HG03064 (cell line): ENCODE measurements around the gene YARS1.

Experiments used
- ATAC-seq: cut with Tn5 transposase; IDR thresholded peaks from one replicate; pipeline ENCODE4 v1.9.1; 2021; ENCODE audit warnings: low read depth; ENCODE audit not compliant: unreplicated experiment

The YARS1 gene

DNA sequence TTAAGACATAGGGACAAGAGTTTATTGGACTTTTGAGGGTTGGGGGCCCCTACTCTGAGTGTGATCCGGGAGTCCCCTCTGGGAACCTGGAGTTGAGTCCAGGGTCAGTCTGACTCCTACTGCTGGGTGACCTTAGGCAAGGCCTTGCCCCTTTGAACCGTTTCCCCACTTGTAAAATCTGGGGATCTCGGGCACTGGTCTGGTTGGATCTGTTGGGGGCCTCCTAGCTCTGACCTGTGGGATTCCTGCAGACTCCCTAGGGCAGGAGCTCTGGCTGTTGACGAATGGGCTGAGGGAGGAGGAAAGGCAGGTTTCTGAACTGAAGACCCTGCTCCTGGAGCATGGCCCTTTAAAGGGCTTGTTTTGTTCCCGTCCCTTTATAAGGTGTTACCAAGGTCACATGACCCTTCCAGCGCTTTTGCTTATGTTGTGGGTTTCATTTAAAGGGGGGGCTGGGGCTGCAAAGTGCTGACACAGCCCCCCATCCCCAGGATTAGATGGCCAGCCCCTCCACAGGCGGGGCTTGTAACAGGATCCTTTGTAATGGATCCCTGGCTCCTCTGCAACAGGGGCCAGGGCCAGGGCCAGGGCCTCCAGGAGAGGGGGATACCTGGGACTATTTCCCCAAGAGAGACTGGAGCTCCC, 50.7 kb downstream of the YARS1 start:
- ATAC-seq: no peak

DNA sequence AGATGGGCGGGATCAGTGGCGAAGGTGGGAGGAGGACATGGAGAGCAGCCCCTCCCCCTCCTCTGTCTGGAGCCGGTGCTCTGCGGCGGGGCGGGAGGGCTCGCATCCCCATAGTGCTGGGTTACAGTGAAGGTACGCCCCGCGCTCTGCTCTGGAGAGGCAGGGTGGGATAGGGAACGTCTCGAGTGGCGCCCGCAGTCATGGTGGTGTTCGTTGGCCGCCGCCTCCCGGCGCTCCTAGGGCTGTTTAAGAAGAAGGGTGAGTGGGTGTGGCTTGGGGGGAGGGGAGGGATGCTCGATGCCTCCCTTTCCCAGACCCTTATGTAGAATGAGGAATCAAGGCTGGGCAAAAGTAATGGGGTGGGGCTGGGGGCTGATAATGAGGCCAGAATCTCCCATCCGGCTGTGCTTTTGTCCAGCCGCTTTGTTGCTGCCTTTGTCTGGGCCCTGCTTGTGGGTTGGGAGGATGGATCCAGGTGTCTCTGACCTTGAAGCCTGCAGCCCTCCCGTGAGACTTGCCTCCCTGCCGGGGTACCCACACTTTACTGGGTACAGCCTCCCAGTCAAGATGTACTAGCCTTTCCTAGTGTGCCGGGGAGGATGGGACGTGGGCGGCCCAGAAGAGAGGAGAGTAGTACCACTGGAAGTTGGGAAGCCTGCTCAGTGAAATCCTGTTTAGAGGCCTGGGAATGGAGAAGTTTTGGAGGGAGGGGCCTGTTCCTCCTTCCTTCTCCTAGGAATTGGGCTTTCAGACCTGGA, 51.4 kb downstream of the YARS1 start:
- ATAC-seq: no peak

DNA sequence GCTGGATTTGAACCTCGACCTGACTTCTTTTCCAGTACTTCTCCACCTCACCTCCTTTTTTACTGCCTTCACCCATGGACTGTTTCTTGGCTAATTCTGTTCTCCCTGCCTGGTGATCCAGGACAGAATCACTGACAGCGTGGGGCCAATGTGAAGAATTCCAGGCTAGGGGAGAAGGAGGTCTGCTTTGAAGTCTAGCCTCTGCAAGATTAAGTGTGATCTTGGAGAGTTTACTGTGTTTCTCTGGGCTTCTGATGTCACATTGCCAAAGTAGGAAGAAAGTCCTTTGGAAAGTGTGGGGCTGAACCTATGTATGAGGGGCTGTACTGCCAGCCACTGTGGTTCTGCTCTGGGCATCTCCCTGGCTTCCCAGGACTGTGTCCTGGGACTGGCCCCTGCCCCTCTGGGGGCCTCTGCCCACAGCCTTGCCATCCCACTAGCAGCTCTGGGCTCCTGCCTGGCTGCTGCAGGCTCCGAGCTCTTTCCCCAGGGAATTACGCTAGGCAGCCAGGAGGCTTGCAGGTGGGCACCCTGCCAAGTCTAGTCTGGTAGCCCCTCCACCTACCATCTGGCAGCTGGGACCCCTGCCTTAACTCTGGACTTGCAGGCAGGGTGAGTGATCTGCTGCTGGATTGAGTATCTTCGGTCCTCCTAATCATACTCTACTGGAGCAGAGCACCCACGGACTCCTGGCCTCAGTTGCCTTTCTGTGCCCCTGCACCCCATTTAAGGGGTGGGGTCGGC, 52.2 kb downstream of the YARS1 start:
- ATAC-seq: no peak

DNA sequence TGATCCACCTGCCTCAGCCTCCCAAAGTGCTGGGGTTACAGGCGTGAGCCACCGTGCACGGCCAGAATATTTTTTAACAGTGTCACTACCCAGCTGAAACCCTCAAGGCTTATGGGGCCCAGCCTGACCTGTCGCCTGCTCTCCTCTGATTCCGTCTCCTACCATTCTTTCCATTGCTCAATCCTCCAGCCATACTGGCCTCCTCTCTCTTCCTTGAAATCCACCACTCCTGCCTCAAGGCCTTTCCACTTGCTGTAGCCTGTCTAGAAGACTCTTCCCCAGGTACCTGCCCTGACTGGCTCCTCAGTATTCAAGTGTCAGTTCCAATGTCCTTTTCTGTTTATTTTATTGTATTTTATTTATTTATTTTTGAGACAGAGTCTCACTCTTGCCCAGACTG, 53.9 kb downstream of the YARS1 start:
- ATAC-seq: no peak

DNA sequence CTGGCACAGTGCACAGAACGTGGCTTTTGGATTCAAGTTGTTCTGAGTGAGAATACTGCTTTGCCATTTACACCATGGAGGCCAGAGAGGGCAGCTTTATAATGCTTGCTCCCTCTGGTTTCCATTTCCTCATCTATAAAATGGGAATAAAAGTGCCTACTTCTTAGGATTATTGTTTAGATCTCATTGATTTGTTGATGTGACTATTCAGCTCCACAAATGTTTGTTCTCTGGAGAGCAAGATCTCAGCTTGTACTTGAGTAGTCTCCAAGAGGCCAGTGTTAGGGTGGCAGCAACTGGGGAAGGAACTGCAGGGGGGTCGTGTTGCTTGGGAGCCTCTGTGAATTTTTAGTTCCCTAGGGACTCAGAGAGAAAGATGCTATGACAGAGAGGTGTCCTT, 55.2 kb downstream of the YARS1 start:
- no peak for ATAC-seq

DNA sequence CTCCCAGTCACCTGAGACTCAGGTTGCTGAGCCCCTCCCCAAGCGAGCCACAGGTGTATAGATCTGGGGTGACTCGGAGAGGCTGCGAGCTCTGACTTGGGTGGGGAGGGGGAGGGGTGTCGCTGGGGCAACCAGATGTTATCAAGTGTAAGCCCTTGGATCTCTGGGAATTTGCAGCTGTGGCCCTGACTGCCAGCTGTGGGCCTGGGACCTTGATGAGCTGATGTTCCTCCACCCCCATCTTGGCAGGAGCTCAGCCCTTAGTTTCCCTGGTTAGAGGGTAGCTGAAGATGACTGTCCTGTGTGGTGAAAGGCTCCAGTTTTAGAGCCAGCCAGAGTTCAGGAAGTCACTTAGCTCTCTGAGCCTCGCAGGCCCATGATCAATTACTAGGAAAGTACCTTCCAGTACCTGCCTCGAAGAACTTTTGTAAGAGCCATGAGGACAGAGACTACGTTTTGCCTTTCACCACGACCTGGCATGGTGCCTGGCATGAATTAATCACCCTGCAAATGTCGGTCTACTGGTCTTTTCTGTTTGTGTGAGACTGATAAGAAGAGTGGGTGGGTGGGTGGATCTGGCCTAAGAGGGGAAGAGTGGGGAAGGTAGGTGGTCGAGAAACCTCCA, 55.8 kb downstream of the YARS1 start:
- ATAC-seq: no peak

DNA sequence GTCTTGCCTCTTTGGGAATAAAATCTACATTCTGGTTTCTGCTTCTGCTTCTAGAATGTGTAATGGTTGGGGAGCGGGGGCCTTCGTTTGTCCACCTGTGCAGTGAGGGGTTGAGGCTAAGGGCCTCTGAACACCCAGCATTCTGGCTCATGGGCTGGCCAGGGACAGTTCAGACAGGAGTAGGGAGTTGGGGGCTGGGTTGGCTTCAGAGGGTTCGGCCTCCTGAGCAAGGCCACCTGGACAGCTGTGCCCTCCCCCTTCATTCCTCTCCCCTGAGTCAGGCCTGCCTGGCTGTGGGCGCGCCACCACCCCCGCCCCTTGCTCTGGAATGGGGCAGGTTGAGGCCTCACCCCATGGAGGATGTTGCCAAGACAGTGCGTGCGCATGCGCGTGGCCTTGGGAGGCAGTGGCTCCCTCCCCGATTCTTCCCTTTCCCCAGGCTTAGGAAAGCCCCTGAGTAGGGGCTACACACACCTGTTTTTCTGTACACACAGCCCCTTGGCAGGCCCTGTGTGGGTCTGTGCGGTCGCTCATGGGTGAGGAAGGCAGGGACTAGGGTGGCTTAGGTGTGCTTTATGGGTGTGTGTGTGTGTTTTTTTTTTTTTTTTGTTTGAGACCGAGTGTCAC, 57.0 kb downstream of the YARS1 start:
- ATAC-seq: no peak

DNA sequence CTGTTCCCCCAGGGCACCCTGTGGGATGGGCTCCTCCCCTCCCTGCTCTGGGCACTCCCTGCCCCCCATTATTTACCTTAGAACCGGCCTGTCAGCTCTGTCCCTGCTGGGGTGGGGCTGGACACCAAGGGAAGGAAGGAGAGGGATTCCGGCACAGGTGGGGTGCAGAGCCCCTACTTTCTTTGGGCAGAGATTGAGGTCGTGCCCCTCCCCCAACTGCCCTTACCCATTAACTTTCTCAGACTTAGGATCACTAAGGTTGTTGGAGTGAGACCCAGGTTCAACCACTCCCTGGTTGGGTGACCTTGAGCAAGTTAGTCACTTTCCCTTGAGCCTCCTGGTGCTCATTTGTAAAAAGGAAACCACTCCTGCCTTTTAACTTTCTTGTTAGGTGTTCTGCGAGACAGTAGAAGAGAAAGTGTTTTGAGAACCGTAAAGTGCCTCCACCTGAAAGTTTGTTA, 57.6 kb downstream of the YARS1 start:
- ATAC-seq: no peak

DNA sequence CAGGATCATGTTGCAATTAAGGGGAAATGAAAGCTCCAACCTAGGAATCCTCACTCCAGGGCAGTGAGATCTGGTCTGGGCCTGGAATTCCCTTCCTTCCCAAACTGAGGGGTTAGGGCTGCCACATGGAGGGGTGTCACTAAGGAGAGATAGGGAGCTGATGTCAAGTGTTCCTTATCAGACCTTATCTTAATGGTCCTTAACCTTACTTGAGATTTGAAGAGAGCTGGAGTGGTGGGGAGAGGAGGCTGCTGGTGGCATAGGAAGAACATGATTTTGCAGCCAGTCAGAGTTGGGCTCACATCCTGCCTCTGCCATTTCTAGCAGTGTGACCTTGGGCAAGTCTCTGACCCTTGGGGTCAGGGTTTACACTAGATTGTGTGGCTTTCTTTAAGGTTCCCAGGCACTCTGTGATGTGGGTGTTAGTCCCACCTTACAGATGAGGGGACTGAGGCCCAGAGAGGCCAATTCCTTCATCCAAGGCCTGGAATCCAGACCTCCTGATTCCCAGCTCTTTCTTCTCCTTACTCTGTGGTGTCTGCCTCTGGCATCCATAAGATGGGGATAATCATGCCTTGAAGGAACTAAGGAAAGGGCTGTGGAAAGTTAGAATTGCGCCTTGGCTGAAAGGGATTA, 58.2 kb downstream of the YARS1 start:
- no peak for ATAC-seq

DNA sequence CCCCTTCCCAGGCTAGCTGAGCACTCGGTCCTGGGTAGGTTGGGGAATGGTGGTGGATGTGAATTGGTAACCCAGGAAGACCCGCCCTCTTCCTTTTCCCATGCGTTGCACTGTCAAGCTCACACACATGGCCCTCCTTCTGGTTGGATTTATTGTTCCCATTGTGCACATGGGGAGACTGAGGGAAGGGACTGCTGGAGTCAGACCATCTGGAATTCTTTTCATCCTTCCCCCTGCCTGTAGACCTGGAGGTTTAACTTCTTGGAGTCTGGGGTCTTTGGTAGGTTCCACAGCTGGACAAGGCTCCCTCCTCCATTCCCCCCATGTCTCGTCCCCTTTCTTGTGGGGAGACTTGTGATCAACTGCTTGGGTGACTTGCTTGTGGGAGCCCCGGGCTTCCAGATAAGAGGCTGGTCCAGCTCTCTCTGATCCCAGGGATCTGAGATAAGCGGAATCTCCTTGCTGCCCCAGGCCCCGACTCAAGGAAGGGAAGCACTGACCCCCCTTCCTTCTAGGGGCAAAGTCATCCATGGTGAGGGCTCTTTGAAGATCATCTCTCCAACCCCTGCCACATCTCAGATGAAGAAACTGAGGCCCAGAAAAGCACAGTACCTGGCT, 58.9 kb downstream of the YARS1 start:
- ATAC-seq: no peak

DNA sequence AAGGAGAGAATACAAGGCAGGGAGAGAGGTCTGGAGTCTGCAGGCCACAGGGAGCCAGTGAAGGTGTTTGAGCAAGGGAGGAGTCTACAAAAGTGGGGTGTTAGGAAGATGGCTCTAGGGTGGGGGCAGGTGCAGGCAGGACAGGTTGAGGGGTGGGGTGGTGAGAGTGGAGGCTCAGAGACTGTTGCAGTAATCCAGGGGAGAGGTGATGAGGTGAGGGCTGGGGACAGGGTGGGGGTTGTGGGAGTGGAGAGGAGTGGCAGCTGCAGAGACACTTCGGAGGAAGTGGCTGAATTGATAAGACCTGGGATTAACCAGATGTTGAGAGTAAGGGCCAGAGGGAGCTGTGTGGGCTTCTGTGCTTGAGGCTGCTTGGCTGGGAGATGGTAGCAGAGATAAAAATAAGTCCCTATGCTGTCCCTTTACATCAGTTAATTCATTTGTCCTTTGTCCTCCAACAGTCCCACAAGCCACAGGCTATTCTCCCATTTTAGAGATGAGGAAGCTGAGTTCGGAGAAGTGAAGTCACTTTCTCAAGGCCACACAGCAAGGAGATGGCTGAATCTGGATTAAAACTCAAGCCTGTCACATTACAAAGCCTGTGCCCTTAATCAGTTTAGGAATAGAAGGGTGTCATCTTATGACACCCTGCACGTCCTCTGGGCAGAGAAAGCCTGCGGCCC, 59.8 kb downstream of the YARS1 start:
- ATAC-seq: no peak

DNA sequence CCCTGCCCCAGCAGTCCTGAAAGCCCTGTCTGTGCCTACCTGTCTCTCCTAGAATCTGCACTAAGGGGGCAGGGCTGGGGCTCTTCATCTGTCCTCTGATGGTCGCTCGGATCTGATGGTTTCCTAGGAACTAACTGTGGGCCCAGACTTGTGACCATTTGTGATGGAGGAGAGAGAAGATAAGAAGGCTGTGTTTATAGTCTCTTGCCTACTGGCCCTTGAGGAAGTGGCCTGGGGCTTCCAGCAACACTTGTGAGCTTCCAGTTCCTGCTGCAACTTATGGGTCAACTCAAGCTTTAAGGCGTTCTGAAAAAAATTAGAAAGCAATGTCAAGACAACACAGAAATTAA, 61.4 kb downstream of the YARS1 start:
- no peak for ATAC-seq

DNA sequence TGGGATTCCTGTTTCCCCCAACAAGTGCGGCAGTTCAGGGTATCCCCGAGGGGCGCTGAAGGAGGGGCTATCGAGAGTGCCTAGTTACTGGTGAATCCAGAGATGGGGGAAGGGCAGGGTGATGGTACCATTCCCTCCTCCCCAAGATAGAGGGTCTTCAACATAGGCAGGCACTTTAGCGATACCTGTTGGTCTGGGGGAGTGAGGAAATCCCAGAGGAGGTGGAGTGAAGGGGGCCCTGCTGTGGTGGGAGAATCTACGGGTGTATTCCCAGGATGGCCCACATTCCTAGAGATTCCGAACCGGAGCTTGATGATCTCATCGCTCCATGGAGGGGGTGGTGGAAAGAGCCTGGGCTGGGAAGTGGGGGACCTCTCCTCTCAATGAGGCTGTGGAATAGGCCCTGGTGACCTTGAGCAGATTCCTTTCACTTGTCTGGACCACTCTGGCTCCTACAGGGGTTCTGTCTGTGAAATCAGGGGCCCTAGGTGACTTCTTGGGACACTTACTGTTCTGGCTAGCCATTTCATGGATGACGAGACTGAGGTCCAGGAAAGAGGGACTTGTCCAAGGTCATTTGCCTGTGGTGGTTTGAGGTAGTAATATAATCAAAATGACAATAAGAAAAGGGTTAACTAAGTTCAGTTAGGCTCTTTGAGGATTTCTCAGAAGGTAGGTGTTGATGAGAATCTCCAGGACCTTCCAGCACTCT, 61.9 kb downstream of the YARS1 start:
- ATAC-seq: no peak

DNA sequence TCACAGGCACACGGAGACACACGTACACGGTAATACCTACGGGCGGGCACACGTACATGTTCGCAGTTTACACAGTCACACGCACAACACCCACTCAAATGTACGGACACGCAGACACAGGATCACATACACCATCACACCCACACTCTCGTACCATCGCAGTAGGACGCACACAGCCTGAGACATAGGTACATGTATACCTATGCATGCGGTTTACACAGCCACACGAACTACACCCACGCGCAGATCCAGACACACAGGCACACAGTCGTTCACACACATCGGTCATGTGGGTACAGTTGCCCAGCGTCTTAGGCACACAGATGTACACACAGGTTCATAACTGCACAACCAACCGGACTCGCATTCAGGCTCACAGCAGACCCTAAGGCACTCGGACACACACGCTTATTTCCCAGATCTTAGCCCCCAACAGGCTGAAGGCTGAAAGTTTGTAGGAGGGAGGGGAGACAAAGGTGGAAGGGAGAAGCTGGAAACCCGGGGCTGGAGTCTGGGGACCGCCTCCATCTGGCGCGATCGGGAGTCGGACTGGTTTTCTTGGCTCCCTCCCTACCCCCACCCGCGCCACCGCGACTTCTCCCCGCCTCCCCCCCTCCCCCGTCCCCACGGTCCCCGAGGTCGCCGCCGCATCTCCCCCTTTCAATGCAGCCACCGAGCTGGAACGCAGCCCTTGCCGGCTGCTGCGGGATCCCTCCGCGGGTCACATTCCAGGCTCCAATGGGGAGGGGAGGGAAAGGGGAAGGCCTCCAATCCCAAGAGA, 62.7 kb downstream of the YARS1 start:
- no peak for ATAC-seq

DNA sequence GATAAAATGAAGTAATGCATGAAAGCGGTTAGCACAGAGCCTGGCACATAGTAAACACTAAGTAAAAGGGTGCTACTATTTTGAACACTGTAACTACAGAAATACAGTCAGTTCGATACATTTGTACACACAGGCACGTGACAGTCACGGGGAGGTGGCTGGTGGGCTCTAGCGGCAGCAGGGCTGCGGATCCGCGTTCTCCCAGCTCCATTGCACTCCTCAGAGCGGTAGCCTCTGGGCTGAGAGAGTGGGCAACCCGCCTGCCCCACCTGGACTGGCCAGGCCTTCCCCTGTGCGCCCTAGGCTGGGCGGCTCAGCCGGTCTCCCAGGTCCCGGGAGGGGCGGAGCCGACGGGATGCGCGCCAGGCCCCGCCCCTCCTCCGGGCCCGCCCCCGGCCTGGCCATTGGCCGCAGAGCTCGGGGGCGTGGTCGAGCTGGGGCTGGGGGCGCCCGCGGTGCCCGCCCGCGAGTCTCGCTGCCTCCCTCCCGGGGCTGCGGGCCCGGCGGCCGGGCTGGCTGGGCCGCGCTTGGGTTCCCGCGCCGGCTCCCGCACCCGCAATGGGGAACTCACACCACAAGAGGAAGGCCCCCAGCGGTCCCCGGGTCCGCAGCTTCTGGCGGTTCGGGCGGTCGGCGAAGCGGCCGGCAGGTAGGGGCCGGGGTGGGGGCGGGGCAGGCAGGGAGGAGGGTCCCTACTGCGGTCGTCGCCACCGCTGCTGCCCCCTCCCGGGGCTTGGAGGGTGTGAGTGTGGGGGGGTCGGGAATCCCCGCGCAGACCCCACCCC, 63.4 kb downstream of the YARS1 start:
- ATAC-seq: no peak

DNA sequence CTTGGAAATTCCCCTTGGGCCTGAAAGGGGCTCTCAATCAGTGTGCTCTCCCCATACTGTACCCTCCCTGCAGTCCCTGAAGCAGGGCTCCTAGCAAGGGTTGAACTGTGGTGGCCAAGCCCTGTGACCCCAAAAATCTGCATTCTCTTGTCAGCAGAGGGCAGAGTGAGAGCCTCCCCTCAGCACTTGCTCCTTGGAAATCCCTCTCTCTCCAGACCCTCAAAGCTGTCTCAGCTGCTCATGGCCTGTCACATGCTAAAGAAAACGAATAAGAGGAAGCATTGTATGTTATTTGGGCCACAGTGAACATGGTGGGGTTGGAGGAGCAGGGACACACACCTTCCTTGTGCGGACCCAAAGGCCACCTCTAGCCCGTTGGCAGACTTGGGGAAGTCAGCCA, 67.4 kb downstream of the YARS1 start:
- ATAC-seq: no peak

DNA sequence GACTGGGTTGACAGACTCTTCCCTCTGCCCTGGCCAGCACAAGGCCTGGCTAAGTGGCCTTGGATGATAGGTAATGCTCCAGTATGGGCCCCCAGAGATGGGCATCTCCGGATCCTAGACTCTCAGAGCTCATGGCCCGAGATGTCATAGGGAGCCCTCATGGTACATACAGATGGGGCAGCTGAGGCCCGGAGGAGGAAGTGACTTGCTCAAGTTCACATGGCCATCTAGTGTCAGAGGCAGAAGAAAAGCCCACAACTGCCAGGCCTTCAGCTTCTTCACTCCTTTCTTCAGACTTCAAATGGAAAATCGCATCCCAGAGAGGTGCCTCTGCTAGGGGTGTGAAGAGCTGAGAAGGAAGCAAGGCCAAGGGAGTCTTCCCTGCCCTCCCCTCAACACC, 67.8 kb downstream of the YARS1 start:
- ATAC-seq: no peak
